HG02678 (cell line): Measurements from ENCODE around the gene CEACAM1.
"Not testable (repeated sequence)": the region's sequence is repeated elsewhere in the genome, so short reads cannot be mapped to it uniquely, and the experiment has no call there.

ENCODE experiments used
- ATAC-seq: cut with Tn5 transposase; IDR thresholded peaks from one replicate; pipeline ENCODE4 v1.9.1; 2021; ENCODE audit warnings: mild to moderate bottlenecking, moderate library complexity; ENCODE audit not compliant: unreplicated experiment

Gene CEACAM1

GRCh38 chr19:42528354-42529247 is at the start of gene CEACAM1:
Gene CEACAM1 (minus strand): TSS chr19:42528481. CDS start chr19:42528374, 107 bp downstream.
- no peak for ATAC-seq

GRCh38 chr19:42577016-42577415 is 48.7 kb upstream of the CEACAM1 start:
- no peak for ATAC-seq

GRCh38 chr19:42576241-42576640 is 48.0 kb upstream of the CEACAM1 start:
- ATAC-seq, result no peak

- no peak for ATAC-seq
Measured at GRCh38 chr19:42573642-42574041, 45.4 kb upstream of the CEACAM1 start.

DNA sequence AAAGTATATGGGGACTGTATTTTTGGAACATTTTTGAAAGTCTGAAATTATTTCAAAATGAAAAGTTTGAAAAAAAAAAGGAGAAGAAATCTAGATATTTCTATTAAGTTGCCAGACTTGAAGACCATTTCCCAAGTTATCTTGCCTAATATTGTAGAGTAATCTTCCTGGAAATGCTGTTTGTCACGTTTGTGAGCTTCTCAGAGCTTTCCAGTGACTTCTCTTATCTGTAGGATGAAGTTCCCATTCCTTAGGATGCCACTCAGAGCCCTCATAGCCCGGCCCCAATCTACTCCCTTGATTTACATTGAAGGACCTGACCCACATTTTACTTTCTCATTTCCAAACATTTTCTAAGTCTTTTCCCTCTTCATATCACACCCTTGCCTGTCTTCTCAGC is 42.8 kb upstream of the CEACAM1 start:
- ATAC-seq, result no peak

DNA sequence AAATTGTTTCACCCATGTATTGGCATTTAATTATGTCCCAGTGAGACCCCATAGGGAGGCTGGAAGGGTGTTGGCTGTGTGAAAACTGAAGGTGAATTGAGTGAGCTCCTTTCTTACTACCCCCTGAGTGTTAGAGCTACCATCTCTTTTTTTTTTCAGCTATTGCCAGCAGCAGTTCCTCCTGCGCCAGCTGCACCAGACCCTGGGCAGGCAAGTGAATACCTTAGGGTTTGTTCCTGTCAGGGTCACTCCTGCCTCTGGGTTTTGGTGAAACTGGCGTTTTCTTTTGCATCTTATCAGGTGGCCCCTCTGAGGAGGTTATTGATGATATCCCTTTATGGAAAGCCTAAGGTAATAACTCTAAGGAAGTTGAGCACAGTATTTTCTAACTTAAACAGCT is 40.9 kb upstream of the CEACAM1 start:
- ATAC-seq, result no peak

DNA sequence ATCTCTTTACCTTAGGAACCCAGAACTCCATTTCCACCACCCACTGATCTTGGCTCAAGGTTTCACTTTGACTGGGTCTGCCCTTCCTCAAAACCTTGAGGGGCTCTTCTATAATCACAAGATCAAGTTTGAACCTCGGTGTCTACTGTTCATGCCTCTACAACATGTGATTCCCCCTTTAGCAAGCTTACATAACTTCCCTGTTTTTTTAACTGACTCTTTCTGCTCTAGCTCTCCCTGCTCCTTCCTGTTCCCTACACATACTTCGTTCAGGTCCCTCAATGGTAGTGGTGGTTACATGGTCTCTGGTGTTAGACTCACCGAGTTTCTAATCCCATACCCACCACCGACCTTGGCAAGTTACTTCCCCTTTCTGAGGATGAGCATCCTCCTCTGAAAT is 39.7 kb upstream of the CEACAM1 start:
- ATAC-seq, result no peak

GRCh38 chr19:42567567-42567966 is 39.3 kb upstream of the CEACAM1 start:
- no peak for ATAC-seq

- ATAC-seq, result no peak
Measured at GRCh38 chr19:42563352-42564210, 35.3 kb upstream of the CEACAM1 start.

DNA sequence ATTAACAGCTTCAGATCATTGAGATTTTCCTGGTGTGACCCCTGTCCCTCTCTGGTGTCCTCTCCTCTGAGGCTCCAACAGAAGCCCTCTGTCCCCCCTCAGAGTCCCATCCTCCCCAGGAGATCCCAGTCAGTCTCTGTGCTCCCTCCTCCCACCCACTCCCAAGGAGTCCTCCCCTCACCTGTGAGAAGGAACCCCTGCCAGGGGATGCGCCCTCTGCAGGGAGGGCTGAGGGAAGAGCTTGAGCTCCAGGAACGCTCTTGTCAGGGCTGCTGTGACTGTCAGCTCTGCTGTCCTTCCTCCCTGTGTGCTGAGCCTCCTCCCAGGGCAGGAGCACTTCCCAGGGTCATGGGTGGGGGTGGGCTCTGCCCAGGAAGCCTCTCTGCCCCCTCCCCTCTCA is 33.2 kb upstream of the CEACAM1 start:
- ATAC-seq, result no peak

DNA sequence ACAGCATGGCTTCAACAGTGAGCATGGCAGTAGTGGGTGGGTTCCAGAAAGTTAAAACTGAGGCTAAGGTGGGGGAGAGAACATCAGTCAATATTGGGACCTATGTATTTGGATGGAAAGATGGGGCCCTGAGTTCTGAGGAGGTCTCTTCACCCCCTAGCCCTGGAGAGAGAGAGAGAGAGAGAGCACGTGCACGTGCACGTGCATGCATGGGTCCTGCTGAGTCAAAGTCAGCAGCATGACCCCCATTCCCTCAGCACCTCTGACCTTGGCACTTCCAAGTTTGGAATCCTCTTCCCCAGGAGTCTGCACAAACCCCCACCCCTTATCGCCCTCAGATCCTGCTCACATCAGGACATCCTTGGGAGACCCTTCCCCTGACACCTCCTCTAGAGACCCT is 32.5 kb upstream of the CEACAM1 start:
- ATAC-seq, result no peak

DNA sequence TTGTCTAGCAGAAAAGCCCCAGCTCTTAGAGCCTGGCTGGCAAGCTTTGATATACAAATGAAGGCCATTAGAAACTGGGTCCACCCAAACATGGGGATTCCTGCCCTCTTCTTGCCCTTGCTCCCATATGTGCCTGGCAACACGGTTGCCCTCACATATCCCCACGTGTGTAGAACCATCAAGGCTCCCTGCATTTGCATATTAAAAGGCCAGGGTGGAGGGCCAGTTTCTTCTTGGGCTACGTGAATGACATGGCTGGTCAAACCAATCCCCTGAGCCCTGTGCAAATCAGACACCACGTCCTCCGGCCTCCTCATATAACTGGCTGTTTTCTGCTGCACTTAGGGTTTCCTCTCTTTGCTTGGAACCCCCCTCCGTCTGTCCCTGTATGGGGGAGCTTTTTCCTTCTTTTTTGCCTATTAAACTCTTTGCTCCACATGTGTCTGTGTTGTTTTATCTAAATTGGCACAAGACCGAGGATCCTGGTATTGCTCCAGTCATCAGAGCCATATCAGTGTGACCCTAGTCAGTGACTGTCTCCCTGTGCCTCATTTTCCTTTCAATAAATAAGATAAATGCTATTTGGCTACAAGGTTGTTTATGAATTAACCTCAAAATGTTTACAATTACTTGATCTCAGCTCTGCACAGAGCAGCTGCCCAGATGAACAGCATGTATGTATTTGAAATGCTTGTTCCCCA is 30.3 kb upstream of the CEACAM1 start:
- ATAC-seq, result no peak

DNA sequence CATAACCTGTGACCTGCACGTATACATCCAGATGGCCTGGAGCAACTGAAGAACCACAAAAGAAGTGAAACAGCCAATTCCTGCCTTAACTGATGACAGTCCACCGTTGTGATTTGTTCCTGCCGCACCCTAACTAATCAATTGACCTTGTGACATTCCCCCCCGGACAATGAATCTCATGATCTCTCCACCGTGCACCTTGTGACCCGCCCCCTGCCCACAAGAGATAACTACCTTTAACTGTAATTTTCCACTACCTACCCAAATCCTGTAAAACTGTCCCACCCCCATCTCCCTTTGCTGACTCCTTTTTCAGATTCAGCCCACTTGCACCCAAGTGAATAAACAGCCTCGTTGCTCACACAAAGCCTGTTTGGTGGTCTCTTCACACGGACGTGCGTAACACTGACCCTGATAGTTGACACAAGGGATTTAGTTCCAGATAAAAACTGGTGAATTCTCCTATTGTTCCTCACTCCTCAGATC is 29.1 kb upstream of the CEACAM1 start:
- ATAC-seq, result not testable (repeated sequence)

DNA sequence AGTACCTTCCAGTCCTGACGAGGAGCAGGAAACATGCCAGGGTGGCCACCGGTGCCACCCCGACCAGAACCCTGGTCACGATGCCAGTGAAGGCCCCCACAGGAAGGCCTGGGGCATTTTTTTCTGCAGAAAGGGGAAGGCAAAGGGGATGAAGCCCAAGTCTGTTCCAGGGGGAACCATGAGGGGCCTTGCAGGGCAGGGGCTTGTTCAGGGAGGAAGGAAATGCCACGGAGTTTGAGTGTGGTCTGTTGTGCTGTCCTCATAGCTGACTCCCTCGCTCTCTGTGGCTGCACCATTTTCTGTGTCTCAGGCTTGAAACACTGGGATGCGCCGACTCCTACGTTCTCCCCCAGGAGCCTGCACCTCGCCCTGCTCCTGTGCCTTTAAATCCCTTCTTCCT is 27.5 kb upstream of the CEACAM1 start:
- no peak for ATAC-seq

GRCh38 chr19:42555317-42555716 is 27.0 kb upstream of the CEACAM1 start:
- ATAC-seq, result no peak

- ATAC-seq, result no peak
Measured at GRCh38 chr19:42554046-42554575, 25.8 kb upstream of the CEACAM1 start.

- ATAC-seq, result no peak
Measured at GRCh38 chr19:42553292-42554045, 25.2 kb upstream of the CEACAM1 start.

GRCh38 chr19:42552086-42553065 is 24.1 kb upstream of the CEACAM1 start:
- ATAC-seq, result no peak

DNA sequence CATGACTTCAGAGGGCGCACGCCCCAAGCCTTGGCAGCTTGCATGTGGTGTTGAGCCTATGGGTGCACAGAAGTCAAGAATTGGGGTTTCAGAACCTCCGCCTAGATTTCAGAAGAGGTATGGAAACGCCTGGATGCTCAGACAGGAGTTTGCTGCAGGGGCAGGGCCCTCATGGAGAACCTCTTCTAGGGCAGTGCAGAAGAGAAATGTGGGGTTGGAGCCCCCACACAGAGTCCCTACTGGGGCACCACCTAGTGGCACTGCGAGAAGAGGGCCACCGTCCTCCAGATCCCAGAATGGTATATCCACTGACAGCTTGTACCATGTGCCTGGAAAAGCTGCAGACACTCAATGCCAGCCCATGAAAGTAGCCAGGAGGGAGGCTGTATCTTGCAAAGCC is 22.2 kb upstream of the CEACAM1 start:
- ATAC-seq, result not testable (repeated sequence)
